H7 (cell line): ENCODE measurements around the gene ST7L. TPM values are rescaled to one million over a fixed set of nuclear protein-coding genes. Genes with fewer than 3 reads are reported as not detected.

Source experiments
- DNase-seq: peaks from one replicate; pipeline ENCODE4 v3.0.0; 2012
- H3K27me3 ChIP-seq: 2 replicates; pipeline ENCODE4 v1.6.0; 2011; ENCODE audit warnings: mild to moderate bottlenecking, low read length; ENCODE audit not compliant: control insufficient read depth, insufficient read depth
- H3K36me3 ChIP-seq: replicated peaks from 2 replicates; pipeline ENCODE4 v1.5.1; 2011; ENCODE audit warnings: low read length; ENCODE audit not compliant: control insufficient read depth, insufficient read depth
- H3K4me3 ChIP-seq: 2 replicates; pipeline ENCODE4 v1.5.1; 2011; ENCODE audit warnings: low read depth, mild to moderate bottlenecking, control low read depth, low read length, moderate library complexity; ENCODE audit not compliant: insufficient read depth
- total RNA-seq: library from RNA; depleted of rRNA; stranded (reverse); fragments of >200 nt; shearing (Covaris generic); gene quantifications from 2 replicates; pipeline ENCODE4 v1.2.3, GENCODE V29; 2014

Gene ST7L
- total RNA-seq, 1 experiment from 2014 or later, result 16.6 TPM

DNA sequence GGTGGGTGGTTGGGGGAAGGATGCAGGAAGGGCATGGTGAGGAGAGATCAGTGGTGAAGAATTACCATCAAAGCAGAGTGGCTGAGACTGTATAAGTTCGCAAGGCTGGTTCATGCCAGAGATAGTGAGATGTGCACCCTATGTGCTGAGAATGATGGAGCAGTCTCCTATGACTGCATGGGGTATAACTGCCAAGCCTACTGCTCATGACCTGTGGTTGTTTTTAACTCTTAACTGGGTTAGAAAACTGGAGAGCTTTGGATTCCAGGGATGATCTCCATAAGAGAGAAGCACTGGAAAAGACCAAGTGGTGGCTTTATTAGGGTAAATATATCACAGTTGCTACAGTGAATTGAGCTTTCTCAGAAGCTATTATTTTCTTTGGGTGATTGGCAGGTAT is 94.0 kb downstream of the ST7L start:
- H3K27me3 ChIP-seq, result no peaks in the 10 kb centered on the region
- no peaks in the 10 kb centered on the region; the same call in 1 of the 2 replicates for H3K36me3 ChIP-seq
- DNase-seq, result no peak
- no peak overlapping the region for H3K4me3 ChIP-seq

GRCh38 chr1:112524251-112524650 is 94.7 kb downstream of the ST7L start:
- no peak for DNase-seq
- H3K36me3 ChIP-seq, result no peaks in the 10 kb centered on the region; the same call in 1 of the 2 replicates
- H3K27me3 ChIP-seq, result no peaks in the 10 kb centered on the region
- H3K4me3 ChIP-seq, result no peak overlapping the region

DNA sequence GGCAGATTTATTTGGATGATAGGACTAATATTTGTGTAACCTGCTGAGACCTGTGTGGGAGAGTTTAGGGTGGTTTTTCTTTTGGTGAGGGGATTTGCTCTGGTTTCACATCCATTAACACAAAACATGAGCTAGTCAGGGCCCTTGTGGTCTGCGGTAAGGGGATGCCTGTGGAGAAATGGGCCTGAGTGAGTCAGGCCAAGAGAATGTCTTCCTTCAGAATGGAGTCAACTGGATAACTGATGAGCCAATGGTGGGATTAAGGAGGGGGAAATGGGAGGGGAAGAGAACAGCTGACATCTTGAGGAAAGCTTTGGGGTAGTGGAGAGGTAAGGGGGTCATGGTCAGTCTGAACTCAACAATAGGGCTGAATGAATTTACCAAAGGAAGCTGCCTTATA is 96.3 kb downstream of the ST7L start:
- no peaks in the 10 kb centered on the region for H3K27me3 ChIP-seq
- DNase-seq, result no peak
- H3K36me3 ChIP-seq, result no peaks in the 10 kb centered on the region; the same call in 1 of the 2 replicates
- H3K4me3 ChIP-seq, result no peak overlapping the region

GRCh38 chr1:112520166-112520565 is 98.8 kb downstream of the ST7L start:
- Histone ChIP-seq H3K36me3 (no peaks in the 10 kb centered on the region; the same call in 1 of the 2 replicates), H3K4me3 (no peak overlapping the region), H3K27me3 (no peaks in the 10 kb centered on the region)
- no peak for DNase-seq

DNA sequence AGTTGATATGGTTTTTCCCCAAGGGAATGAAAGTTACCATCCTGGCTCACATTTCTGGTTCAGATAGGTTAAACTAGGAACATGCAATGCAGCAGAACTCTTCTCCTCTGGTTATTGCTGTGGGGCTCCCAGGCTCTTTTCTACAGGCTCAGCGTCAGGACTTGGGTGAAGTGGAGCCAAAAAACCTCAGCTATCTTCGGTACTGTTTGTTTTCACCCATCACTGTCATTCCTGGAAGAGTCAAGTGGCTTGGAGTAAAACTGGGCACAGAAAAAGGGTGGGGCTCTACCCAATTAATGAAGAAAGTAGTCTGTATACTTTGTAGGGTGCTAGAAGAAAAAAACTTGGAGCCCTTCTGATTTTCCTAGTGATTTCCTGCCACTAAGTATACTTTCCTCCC is 100.8 kb downstream of the ST7L start:
- H3K4me3 ChIP-seq, result no peak overlapping the region
- peaks cover 6% of the 10 kb centered on the region for H3K27me3 ChIP-seq
- DNase-seq, result no peak
- no peaks in the 10 kb centered on the region for H3K36me3 ChIP-seq

GRCh38 chr1:112517646-112518045 is 101.3 kb downstream of the ST7L start:
- peaks cover 9% of the 10 kb centered on the region for H3K27me3 ChIP-seq
- H3K4me3 ChIP-seq, result no peak overlapping the region
- DNase-seq, result no peak
- no peaks in the 10 kb centered on the region for H3K36me3 ChIP-seq

DNA sequence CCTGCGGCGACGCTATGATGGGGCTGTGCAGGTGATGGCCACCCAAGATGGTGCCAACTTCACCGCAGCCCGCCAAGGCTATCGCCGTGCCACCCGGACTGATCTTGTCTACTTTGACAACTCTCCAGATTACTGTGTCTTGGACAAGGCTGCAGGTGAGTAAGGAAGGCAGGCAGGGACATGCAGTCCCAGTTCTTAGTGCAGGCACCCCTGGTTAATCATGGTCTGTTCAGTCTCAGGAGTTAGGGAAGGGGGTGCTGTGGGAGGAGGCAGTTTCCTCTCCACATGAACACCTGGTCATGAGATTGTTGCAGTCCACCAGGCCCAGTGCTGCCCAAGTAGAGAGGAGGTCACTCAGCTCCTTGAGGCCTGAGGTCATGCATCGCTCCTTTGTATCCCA is 101.7 kb downstream of the ST7L start:
- Histone ChIP-seq H3K27me3 (peaks cover 13% of the 10 kb centered on the region), H3K4me3 (no peak overlapping the region), H3K36me3 (no peaks in the 10 kb centered on the region)
- no peak for DNase-seq

DNA sequence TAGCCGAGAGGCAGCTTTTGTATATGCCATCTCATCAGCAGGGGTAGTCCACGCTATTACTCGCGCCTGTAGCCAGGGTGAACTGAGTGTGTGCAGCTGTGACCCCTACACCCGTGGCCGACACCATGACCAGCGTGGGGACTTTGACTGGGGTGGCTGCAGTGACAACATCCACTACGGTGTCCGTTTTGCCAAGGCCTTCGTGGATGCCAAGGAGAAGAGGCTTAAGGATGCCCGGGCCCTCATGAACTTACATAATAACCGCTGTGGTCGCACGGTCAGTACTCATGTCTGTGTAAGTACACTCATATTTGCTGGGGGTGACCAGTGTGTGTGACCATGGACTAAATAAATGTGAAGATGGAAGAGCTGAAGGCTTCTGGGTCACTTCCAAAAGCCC is 102.8 kb downstream of the ST7L start:
- H3K4me3 ChIP-seq, result no peak overlapping the region
- H3K27me3 ChIP-seq, result peaks cover 21% of the 10 kb centered on the region
- DNase-seq, result no peak
- H3K36me3 ChIP-seq, result no peaks in the 10 kb centered on the region

GRCh38 chr1:112515311-112516009 is 103.5 kb downstream of the ST7L start:
- DNase-seq, result peak; percentile 74
- H3K27me3 ChIP-seq, result peaks cover 27% of the 10 kb centered on the region
- no peak overlapping the region for H3K4me3 ChIP-seq
- H3K36me3 ChIP-seq, result no peaks in the 10 kb centered on the region

GRCh38 chr1:112514901-112515300 is 104.0 kb downstream of the ST7L start:
- peaks cover 33% of the 10 kb centered on the region for H3K27me3 ChIP-seq
- H3K36me3 ChIP-seq, result no peaks in the 10 kb centered on the region
- no peak for DNase-seq
- H3K4me3 ChIP-seq, result no peak overlapping the region

- H3K4me3 ChIP-seq, result no peak overlapping the region
- DNase-seq, result no peak
- peaks cover 48% of the 10 kb centered on the region for H3K27me3 ChIP-seq
Observed at GRCh38 chr1:112513112-112513870, 105.7 kb downstream of the ST7L start.

GRCh38 chr1:112511897-112512296 is 107.0 kb downstream of the ST7L start:
- H3K4me3 ChIP-seq, result no peak overlapping the region
- no peaks in the 10 kb centered on the region for H3K36me3 ChIP-seq
- DNase-seq, result no peak
- H3K27me3 ChIP-seq, result peaks cover 62% of the 10 kb centered on the region

More at GRCh38 chr1:112513112-112513870, 105.7 kb downstream of the ST7L start:
- H3K36me3 ChIP-seq, result no peaks in the 10 kb centered on the region

GRCh38 chr1:112510340-112510739 is 108.6 kb downstream of the ST7L start:
- Histone ChIP-seq H3K27me3 (peaks cover 76% of the 10 kb centered on the region), H3K36me3 (no peaks in the 10 kb centered on the region), H3K4me3 (no peak overlapping the region; the same call in 1 of the 2 replicates)
- peak; percentile 64 for DNase-seq

GRCh38 chr1:112509660-112510178 is 109.2 kb downstream of the ST7L start:
- H3K27me3 ChIP-seq, result peaks cover 82% of the 10 kb centered on the region
- no peaks in the 10 kb centered on the region for H3K36me3 ChIP-seq
- peak overlapping the region; percentile 67 for H3K4me3 ChIP-seq
- no peak for DNase-seq
